NCI-H774 (cell line): ENCODE data around the gene DENND1B.
A peak's percentile ranks its signal among the peaks of the same experiment; 100 is the strongest.
"Not testable (repeated sequence)": the region's sequence is repeated elsewhere in the genome, so short reads cannot be mapped to it uniquely, and the experiment has no call there.

Source experiments
- DNase-seq: peaks from one replicate; lab custom pipeline; 2025; lab: John Stamatoyannopoulos, UW

Gene DENND1B

DNA sequence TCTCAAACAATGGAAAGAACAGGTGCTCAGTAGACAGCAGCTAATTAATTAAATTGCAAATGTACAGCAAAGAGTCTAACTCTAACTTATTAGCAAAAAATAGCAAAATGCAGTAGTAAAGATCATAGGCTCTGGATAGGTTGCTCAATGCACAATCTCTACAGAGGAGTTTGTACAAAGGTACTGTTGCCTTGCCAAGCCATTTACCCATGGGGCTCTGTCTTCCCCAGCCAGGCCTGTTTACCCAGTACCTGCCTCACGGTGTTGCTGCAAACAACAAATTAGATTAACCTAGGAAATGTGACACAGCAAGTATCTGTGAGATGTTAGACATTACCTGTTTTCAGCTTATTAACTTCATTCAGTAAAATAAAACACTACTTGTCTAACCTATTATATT is 222.0 kb downstream of the DENND1B start:
- DNase-seq = no peak

DNA sequence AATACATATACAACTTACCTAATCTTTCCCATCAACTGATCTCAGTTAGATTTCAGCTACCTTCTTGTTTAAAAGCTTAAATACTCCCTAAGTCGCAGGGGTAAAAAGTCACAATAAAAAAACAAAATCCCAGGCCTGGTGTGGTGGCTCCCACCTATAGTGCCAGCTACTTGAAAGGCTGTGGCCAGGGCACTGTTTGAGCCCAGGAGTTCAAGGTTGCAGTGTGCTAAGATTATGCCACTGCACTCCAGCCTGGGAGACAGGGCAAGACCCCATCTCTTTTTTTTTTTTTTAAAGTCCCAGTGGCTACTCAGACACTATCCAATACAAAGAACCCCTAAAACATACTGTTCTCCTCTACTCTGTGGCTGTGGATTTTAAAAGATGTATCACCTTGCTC is 228.3 kb downstream of the DENND1B start:
- DNase-seq = no peak

DNA sequence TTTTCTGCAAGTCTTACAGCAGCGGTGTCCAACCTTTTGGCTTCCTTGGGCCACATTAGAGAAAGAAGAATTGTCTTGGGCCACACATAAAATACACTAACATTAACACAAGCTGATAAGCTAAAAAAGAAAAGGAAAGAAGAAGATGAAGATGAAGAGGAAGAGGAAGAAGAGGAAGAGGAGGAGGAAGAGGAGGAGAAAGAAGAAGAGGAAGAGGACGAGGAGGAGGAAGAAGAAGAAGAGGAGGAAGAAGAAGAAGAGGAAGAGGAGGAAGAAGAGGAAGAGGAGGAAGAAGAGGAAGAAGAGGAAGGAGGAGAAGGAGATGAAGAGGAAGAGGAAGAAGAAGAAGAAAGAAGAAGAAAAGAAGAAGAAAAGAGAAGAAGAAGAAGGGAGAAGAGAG is 230.7 kb downstream of the DENND1B start:
- DNase-seq = no peak

DNA sequence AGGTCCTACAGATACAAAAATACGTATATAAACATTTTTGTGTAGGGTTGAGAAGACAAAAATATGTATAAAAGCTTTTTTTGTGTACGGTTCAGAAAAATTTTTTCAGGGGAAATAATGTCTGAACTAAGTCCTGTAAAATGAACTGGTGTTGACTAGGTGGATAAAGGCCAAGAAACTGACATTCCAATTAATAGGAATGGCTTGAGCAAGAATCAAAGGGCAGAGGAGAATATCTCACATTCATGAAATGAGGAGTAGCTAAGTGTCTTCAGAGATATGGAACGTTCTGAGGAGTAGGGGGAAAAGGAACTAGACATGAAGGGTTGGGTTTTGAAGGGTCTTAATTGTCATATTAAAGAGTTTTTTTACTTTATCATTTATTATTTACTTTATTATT is 231.2 kb downstream of the DENND1B start:
- no peak for DNase-seq

DNA sequence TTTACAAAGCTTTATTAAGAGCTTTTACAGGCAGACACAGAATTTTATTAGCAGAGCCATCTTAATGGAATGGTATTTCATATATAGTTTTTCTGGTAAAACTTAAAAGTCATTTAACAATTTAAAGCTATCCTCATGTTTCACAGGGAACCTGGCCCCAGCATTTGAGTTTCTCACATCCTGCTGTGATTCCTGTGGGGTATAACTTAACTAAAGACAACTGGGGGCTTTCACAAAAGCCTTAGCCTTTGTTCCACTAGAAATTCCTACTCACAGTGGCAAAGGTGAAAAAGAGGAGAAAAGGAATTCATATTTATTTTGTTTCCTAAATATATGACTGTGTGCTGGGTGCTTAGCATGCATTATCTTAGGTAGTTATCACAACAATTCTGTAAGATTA is 233.9 kb downstream of the DENND1B start:
- DNase-seq = no peak

DNA sequence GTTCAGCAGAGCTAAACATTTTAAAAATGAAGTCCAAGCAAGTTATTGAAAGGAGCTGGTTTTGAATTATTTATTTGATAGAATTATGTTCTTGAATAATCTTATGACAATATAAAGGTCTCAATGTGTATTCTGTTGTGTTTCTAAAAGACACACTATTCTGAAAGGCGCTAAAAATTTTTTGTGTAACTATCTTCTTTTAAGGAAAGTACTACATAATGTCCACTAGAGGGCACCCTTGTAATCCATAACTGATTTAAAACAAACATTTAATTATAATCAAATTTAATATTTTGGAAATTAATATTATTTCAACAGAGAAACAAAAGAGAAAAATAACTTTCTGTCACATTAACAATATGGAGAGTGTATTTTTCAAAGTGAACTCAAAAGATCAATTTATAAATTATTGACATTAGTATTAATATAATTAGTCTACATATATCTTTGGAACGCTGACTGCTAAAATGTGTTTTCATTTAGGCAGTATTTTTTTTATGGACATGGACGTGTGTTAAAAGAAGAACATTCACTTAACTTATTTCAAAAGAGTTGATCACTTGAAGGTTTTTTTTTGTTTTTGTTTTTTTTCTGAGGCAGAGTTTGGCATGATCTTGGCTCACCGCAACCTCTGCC is 248.4 kb downstream of the DENND1B start:
- DNase-seq = no peak

DNA sequence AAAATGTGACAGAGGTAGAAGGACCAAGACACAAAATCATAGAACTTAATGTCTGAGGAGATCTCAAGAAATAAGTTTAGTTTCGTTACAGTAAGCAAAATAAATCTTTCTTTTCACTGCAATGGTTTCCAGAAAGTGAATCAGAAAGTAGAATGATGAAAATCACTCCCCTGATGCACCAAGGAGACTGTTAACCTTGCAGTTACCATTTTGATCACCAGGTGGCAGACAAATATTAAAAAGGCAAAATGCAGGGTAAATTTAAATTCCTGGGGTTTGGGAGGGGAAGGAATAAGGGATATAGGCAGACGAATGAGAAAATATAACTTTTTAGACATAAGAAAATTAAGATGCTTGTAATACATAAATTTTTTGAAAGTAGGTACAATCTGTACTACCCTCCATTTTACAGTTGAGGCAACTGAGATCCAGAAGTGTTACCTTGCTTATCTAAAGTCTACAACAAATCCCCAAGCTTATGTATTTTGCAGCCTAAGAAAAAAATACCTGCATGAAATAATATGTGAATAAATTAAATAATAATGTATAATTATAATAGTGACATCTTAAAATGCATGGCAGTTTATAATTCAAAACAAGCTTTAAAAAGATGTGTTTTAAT is 254.1 kb downstream of the DENND1B start:
- DNase-seq = peak; percentile 32

DNA sequence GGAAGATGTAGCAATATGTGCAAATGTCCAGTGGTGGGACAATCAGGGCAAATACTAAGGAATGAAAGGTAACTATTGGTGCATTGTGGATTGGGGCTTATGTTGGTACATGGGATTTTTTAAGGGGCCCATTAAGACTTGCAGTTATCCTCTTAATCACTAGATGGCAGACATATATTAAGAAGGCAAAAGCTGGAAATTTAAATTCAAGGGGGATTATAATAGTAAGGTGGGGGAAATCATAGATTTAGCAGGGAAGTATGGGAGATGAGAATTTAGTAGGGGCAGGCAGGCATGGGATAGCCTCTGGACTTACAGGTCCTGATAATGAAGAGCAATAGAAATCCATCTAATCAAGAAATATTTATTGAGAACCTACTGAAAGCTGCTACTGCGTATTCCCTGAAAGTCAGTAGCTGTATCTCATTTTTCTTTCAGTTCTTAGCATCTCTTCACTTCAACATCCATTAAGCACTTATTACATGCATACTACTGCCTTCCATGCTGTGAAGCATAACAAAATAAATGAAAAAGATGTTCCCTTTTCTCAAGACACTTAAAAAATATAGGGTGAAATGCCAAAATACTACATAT is 255.4 kb downstream of the DENND1B start:
- no peak for DNase-seq

DNA sequence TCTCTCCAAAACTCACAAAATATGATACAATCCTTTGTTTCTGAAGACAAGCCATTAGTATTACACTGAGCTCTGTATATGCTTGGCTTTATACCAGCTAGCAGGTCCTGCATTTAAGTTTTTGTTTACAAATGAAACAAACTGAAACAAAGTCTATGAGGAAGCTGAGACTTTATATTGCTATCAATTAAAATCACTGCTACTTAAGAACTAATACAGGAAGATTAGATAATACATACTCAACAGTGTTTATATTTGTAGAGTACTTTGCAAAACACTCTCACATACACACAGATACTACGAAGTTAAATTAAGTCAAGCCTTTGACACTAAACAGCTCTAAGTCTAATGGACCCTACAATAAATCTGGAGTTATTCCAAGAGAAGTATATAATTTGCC is 259.9 kb downstream of the DENND1B start:
- DNase-seq = no peak

DNA sequence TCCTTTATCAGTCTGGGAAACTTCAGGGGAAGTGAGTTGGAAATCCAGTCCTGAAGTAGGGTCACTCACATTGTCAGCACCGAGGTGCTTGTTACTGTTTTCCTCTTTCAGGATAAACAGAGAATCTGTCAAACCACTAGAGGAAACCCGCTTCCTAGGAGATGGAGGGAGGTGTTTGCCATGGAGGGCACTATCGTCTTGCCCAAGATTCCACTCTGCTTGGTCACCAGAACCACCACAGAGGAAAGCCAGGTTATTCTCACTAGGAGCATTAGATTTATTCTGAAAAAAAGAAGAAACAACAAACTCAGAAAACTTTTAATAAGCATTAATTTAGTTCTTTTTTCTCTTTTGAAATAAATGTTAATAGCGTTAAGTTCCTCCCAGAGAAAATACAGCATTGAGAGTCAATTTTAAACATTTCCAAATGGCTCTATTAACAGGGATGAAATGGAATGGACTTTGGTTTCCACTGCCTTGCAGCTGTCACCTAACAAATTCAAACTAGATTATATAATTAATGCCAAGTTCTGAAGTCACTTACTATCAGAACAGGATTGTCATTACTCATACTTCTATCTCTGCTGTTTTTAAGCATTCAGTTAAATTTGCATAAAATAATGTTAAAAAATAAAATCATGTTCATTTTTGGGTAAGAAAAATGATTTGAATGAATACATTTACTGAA is 264.4 kb downstream of the DENND1B start:
- DNase-seq = no peak

DNA sequence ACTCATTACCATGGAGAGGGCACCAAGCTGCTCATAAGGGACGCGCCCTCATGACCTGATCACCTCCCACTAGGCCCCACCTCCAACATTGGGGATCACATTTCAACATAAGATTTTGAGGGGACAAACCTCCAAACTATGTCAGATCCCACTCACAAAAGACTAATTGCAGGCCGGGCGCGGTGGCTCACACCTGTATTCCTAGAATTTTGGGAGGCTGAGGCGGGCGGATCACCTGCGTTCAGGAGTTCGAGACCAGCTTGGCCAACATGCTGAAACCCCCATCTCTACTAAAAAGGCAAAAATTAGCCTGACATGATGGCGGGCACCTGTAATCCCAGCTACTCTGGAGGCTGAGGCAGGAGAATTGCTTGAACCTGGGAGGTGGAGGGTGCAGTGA is 278.6 kb downstream of the DENND1B start:
- no peak for DNase-seq

DNA sequence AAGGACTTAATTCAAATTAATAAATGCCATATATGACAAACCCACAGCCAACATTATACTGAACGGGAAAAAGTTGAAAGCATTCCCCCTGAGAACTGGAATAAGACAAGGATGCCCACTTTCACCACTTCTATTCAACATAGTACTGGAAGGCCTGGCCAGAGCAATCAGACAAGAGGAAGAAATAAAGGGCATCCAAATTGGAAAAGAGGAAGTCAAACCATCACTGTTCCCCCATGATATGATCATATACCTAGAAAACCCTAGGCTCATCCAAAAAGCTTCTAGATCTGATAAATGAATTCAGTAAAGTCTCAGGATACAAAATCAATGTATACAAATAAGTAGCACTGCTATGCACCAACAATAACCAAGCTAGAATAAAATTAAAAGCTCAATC is 283.8 kb downstream of the DENND1B start:
- not testable (repeated sequence) for DNase-seq

DNA sequence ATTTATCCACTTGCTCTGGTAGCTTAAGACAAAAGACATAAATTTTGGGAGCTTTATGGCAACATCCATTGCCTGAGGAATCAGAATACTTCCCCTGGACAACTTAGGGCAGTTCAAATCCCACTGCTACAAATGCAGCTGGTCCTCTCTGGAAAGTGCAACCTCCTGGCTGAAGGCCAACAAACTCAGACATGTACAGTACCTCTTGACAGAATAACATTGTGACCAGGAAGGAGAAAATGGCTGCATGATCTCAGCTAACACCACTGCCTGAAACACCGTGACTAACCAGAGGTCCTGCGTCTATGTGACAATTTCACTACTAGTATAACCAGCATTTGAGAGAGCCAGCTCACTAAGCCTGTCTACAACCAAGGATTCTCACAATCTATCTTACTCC is 288.3 kb downstream of the DENND1B start:
- DNase-seq = peak; percentile 28

DNA sequence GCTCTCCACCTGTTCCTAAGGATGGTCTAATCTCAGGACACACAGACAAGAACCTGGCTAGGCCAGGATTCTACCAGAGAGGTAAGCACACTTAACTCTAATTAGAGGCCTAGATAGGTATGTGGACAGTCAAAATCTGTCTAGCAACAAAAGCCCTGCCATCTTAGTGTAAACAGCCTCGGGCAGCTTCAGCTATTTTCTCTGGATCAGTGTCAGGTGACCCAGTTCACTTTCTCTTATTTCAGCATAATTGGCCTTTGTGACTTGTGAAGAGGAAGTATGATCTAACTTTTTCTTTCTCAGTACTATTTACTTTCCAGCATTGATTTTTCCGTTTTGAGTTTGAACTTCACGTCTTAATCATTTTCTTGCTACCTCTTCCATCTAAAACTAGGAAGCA is 289.5 kb downstream of the DENND1B start:
- DNase-seq = no peak

DNA sequence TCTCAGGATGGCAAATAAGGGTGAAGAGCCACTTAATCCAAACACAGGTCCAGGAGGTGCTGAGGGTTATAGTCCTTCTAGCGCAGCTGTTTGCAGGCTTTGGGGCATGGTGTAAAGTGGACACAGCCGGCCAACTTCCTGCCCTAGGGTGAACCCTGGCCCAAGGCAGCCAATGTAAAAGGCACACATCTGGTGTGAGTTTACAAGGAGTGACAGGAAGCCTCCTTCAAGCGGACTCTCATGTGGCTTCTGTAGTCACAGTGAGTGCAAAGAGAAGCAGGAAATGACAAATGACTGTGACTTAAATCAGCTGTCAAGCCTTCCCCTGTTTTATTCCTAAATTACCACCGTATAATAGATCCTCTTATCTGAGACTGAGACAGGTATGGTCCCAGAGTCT is 294.2 kb downstream of the DENND1B start:
- DNase-seq = no peak

DNA sequence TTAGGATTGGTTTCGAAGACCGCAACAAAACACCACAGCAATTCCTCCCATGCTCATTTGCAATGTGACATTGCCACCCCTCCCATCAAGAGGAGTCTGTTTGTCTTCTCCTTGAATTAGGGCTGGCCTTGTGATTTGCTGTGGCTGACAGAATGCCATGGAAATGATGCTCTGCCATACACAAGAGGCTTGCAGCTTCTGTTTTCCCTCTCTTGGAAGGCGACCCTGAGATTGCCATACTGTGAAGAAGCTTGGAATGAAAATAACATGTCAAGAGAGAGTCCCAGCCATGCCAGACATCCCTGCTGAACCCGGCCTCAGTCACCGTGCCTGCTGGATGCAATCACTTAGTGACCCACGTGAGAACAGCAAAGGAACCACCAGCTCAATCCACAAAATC is 294.8 kb downstream of the DENND1B start:
- no peak for DNase-seq

DNA sequence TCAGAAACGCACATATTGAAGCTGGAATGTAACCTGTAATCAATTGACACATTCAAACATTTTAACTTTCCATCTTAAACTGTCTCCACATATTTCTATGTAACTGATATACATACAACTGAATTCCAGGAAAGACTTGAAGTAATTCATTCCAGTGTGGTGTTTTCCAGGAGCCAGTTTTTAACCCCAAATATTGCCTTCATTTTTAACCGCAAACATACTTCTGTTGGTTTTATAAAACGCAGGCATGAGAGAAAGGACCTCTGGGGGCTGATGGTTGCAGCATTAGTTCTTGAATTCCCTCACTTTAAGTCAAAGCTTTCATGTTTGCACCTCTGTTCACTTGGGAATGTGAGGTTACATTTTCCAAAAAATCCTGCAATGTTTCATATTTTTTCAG is 303.1 kb downstream of the DENND1B start:
- DNase-seq = no peak

DNA sequence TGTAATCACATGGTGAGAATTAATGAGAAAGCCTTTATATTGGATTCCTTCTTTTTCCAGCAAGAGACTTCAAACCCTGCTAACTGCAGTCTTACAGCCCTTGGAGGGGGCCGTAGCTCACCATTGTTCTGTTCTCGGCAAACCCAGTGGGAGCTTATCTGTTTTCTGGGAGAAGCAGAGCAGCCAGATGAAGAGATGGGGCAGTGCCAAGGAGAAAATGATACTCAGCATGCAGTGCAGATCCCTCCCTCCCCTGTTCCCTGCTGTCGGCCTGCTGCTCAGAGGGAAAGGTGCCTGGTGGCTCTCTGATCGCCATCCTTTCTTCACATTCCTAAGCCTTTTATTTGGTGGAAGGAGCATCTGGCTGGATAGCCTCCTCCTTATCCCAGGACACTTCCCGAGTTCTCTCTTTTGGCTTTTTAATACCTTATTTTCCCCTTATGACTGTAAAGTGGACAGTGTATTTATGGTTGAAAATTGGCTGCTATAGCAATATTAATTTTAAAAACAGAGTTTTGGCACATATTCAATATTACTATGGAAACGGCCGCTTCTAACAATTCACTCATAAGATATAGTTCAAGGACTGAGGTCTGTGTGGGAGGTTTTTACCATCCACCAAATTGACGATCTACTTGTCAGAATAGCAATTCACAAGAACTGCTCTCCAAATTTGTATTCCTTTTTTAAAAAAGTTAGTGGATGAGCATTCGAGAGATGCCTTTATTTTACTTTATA is 303.9 kb downstream of the DENND1B start:
- no peak for DNase-seq

DNA sequence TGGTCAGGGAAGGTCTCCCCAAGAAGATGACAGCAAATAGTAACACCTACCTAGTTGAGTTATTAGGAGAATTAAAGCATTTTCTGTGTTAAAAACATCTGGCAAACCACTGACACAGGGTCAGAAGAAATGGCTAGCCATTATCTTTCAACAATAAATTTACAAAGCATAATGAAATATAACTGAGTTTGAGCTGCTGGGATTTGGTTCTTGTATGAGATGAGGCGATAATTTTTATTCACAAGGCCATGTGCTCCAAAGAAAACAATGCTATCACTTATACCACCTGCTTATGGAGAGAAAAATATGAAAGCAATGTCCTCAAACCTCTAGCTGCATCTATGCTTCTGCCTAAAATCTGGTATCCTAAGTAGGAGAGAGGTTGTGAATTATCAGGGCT is 304.9 kb downstream of the DENND1B start:
- DNase-seq = no peak

DNA sequence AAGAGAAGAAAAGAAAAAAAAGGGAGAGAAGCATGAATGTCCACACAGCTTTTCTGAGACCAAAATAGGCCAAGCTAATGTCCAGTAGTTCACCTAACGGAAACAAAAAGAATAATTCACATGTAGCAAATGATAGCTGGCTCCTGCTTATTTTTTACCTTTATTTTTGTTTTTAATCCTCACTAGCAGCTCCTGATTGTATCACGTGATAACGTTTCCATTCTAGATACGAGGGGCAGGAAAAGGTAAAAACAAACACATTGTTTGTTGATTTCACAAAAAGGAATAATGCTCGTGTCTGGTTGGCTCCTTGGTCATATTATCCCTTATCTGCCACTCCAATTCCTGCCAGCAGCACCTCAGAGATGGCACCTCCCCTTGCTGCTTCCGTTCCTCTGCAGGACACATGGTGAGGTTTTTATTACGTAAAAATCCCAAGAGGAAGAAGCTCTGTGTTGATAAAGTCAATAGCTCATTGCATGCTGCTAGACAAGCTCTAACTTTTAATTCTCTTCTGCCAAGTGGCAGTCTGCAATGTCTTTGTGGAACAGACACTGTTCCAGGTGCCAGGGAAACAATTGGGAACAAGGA is 305.6 kb downstream of the DENND1B start:
- no peak for DNase-seq

DNA sequence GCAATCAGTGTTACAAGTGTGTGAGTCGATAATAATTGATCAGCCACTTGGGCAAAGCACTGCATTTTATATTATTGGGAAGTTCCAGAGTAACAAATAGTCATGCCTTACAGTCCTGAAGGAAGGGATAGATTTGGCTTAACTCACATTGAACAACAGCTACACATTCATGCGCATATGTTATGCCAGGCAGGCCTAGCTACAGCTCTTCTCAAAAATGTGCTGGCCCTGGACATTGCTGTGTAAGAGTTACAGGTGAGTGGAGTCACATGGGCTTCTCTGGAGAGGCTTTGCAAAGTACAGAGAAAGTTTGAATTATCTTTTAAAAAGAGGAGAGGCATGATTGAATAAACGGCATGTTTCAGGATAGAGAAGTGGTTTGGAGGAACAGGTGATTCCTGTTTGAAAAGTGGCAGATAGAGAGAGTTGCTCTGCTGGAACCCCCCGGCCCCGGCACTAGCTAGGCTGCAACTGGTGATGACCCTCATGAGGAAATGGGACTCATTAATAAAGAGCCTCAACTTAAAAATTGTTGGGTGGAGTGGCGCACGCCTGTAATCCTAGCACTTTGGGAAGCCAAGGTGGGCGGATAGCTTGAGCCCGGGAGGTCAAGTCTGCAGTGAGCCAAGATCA is 306.6 kb downstream of the DENND1B start:
- DNase-seq = no peak

DNA sequence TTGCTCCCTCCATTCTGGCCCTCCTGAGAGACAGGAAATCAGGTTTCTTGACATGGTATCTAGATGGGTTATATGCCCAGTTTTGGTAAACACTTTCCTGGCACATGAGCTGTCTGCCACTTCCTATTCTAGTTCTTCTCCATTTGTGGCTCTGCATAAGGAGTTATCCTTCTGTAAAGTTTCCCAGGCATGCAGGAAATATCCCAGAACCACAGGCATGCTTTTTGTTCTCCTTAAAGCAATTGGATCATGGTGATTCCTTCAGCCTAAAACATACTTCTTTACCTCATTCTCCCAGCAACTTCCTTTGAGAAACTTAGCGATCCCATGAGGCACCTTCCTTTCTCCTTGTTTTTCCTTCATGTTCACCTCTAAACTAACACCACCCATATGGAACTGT is 307.4 kb downstream of the DENND1B start:
- no peak for DNase-seq
